CD4-positive, alpha-beta memory T cell (primary cell): ENCODE results near the gene TNNI2. TPM values are rescaled to one million over a fixed set of nuclear protein-coding genes. Genes with fewer than 3 reads are reported as not detected.

ENCODE experiments used
- CTCF ChIA-PET: fragments of 350-600 bp; sonication (Branson Sonifier 250); formaldehyde crosslinking; loops from one replicate; lab custom pipeline; 2021; ENCODE audit warnings: inconsistent platforms; ENCODE audit not compliant: partially characterized antibody; lab: Charles Lee
- POLR2A ChIA-PET: fragments of 350-600 bp; sonication (Branson Sonifier 250); formaldehyde crosslinking; loops from one replicate; lab custom pipeline; 2021; ENCODE audit not compliant: partially characterized antibody; lab: Charles Lee
- DNase-seq, 5 donors: peaks; one replicate each; pipeline versions ENCODE4 v3.0.0 to v3.0.0-alpha.2; 2020 to 2022; ENCODE audit warnings: mixed read lengths in 1 of 5
- H3K27ac ChIP-seq: one replicate; pipeline ENCODE4 v1.7.0; 2013; ENCODE audit warnings: low read depth, low read length
- H3K27me3 ChIP-seq: 2 replicates; pipeline ENCODE4 v1.7.0; 2013; ENCODE audit warnings: mild to moderate bottlenecking, low read length, moderate library complexity; ENCODE audit not compliant: insufficient read depth
- H3K36me3 ChIP-seq: 2 replicates; pipeline ENCODE4 v1.7.0; 2013; ENCODE audit warnings: mild to moderate bottlenecking, low read length, moderate library complexity; ENCODE audit not compliant: insufficient read depth
- H3K4me1 ChIP-seq: 2 replicates; pipeline ENCODE4 v1.7.0; 2013; ENCODE audit warnings: mild to moderate bottlenecking, low read length, moderate library complexity; ENCODE audit not compliant: insufficient read depth
- H3K4me3 ChIP-seq, 2 donors: one replicate each; pipeline ENCODE4 v1.7.0; 2013; ENCODE audit warnings: low read length in 2 of 2, mild to moderate bottlenecking in 1 of 2
- H3K9me3 ChIP-seq, 2 donors: one replicate each; pipeline ENCODE4 v1.7.0; 2013; ENCODE audit warnings: low read length in 2 of 2, control low read depth in 1 of 2; ENCODE audit not compliant: control insufficient read depth in 1 of 2
- H3K27ac Mint-ChIP-seq, 7 donors: one replicate each; pipeline ENCODE4 v1.8.0; 2020 to 2021; ENCODE audit warnings: mixed read lengths in 7 of 7, mild to moderate bottlenecking in 6 of 7, inconsistent platforms in 3 of 7, moderate library complexity in 3 of 7
- H3K27me3 Mint-ChIP-seq, 2 donors: one replicate each; pipeline ENCODE4 v1.8.0; 2020 to 2021; ENCODE audit warnings: mixed read lengths in 2 of 2
- H3K36me3 Mint-ChIP-seq, 2 donors: one replicate each; pipeline ENCODE4 v1.8.0; 2020 to 2021; ENCODE audit warnings: mixed read lengths in 2 of 2, inconsistent platforms in 1 of 2, mild to moderate bottlenecking in 1 of 2
- H3K4me1 Mint-ChIP-seq, 4 donors: one replicate each; pipeline ENCODE4 v1.8.0; 2020 to 2021; ENCODE audit warnings: mixed read lengths in 4 of 4, mild to moderate bottlenecking in 1 of 4
- H3K4me3 Mint-ChIP-seq, 8 donors: one replicate each; pipeline ENCODE4 v1.8.0; 2020 to 2021; ENCODE audit warnings: mixed read lengths in 8 of 8, mild to moderate bottlenecking in 7 of 8, moderate library complexity in 6 of 8, inconsistent platforms in 3 of 8
- H3K9me3 Mint-ChIP-seq, 8 donors: one replicate each; pipeline ENCODE4 v1.8.0; 2020 to 2021; ENCODE audit warnings: mixed read lengths in 8 of 8, mild to moderate bottlenecking in 5 of 8, inconsistent platforms in 3 of 8, moderate library complexity in 1 of 8
- intact Hi-C: fragments of 100-400 bp; cut with micrococcal nuclease; formaldehyde crosslinking; loops from one replicate; pipeline ENCODE4 v1.15.1; 2023
- polyA plus RNA-seq, 2 donors: library from polyadenylated mRNA; unstranded; fragments of 300-500 nt; fragmentation: Illumina TruSeq; gene quantifications; one replicate each; pipeline ENCODE4 v1.2.3, GENCODE V29; 2021
- total RNA-seq, 2 experiments: library from RNA; stranded (reverse); gene quantifications; one replicate each; pipeline ENCODE4 v1.2.3, GENCODE V29; 2021

Gene TNNI2
- total and polyA plus RNA-seq, 4 experiments from 2014 or later = not detected

- Histone ChIP-seq H3K4me1 (no peaks in the 10 kb centered on the region), H3K4me3 (no peak overlapping the region), H3K9me3 (no peaks in the 10 kb centered on the region), H3K36me3 (no peaks in the 10 kb centered on the region), H3K27ac (no peak overlapping the region), H3K27me3 (no peaks in the 10 kb centered on the region)
- H3K27me3 Mint-ChIP-seq = peaks cover 2 to 4% of the 10 kb centered on the region in 2 donors
- peaks cover 2 to 14% (median 6%) of the 10 kb centered on the region in 8 donors for H3K9me3 Mint-ChIP-seq
- no peaks in the 10 kb centered on the region for H3K4me1 Mint-ChIP-seq
- DNase-seq = no peak
- H3K36me3 Mint-ChIP-seq = no peaks in the 10 kb centered on the region
- no peak overlapping the region for H3K4me3 Mint-ChIP-seq
- H3K27ac Mint-ChIP-seq = no peak overlapping the region
- POLR2A ChIA-PET = no interaction called here
- CTCF ChIA-PET = interaction anchor here (1.3 to 2.1 kb wide), 2 partner anchors 13 to 127 kb away, joined by 4 to 11 read pairs; no protein-coding TSS in a partner anchor
- intact Hi-C loops = no loop called here
These were observed 18.1 kb upstream of the TNNI2 start for GRCh38 chr11:1820463-1821325.

- Histone ChIP-seq H3K4me3 (no peak overlapping the region), H3K36me3 (no peaks in the 10 kb centered on the region), H3K27ac (no peak overlapping the region), H3K9me3 (no peaks in the 10 kb centered on the region), H3K4me1 (no peaks in the 10 kb centered on the region), H3K27me3 (no peaks in the 10 kb centered on the region)
- CTCF ChIA-PET = interaction anchor here (0.8 to 1.7 kb wide), 3 partner anchors 11 to 169 kb away, joined by 3 to 5 read pairs (median 4); no protein-coding TSS in a partner anchor
- intact Hi-C loops = no loop called here
- no peak for DNase-seq
- peaks cover 2 to 14% (median 6%) of the 10 kb centered on the region in 8 donors for H3K9me3 Mint-ChIP-seq
- H3K4me3 Mint-ChIP-seq = no peak overlapping the region
- no peaks in the 10 kb centered on the region for H3K36me3 Mint-ChIP-seq
- peak overlapping the region in 1 of 7 donors; percentile 50 for H3K27ac Mint-ChIP-seq
- no peaks in the 10 kb centered on the region for H3K4me1 Mint-ChIP-seq
- H3K27me3 Mint-ChIP-seq = peaks cover 2 to 4% of the 10 kb centered on the region in 2 donors
- POLR2A ChIA-PET = no interaction called here
These were observed 17.2 kb upstream of the TNNI2 start for GRCh38 chr11:1821562-1821961.

GRCh38 chr11:1822648-1823375 lies 16.0 kb upstream of the TNNI2 start:
- ChIA-PET POLR2A (no interaction called here), CTCF (interaction anchor here (0.9 to 1.7 kb wide), 4 partner anchors 8 to 170 kb away, joined by 3 to 5 read pairs (median 4); no protein-coding TSS in a partner anchor)
- Histone ChIP-seq H3K27ac (no peak overlapping the region), H3K36me3 (no peaks in the 10 kb centered on the region), H3K4me3 (no peak overlapping the region), H3K4me1 (no peaks in the 10 kb centered on the region), H3K27me3 (no peaks in the 10 kb centered on the region), H3K9me3 (no peaks in the 10 kb centered on the region)
- peaks cover 2 to 7% of the 10 kb centered on the region in 2 donors for H3K27me3 Mint-ChIP-seq
- intact Hi-C loops = no loop called here
- H3K27ac Mint-ChIP-seq = no peak overlapping the region
- peaks cover 0 to 8% (median 4%) of the 10 kb centered on the region in 8 donors for H3K9me3 Mint-ChIP-seq
- no peaks in the 10 kb centered on the region for H3K36me3 Mint-ChIP-seq
- H3K4me3 Mint-ChIP-seq = no peak overlapping the region
- H3K4me1 Mint-ChIP-seq = no peaks in the 10 kb centered on the region
- DNase-seq = no peak

GRCh38 chr11:1823376-1824220 lies 15.2 kb upstream of the TNNI2 start:
- DNase-seq = no peak
- H3K27me3 Mint-ChIP-seq = peaks cover 2 to 9% of the 10 kb centered on the region in 2 donors
- H3K36me3 Mint-ChIP-seq = no peaks in the 10 kb centered on the region
- Histone ChIP-seq H3K27ac (no peak overlapping the region), H3K27me3 (no peaks in the 10 kb centered on the region), H3K4me3 (no peak overlapping the region), H3K36me3 (no peaks in the 10 kb centered on the region), H3K9me3 (no peaks in the 10 kb centered on the region), H3K4me1 (no peaks in the 10 kb centered on the region)
- no peak overlapping the region for H3K27ac Mint-ChIP-seq
- peaks cover 0 to 5% (median 3%) of the 10 kb centered on the region in 8 donors for H3K9me3 Mint-ChIP-seq
- intact Hi-C loops = no loop called here
- H3K4me1 Mint-ChIP-seq = no peaks in the 10 kb centered on the region
- no peak overlapping the region for H3K4me3 Mint-ChIP-seq
- ChIA-PET POLR2A (no interaction called here), CTCF (interaction anchor here (0.9 to 1.5 kb wide), 3 partner anchors 10 to 130 kb away, joined by 3 to 5 read pairs (median 5); no protein-coding TSS in a partner anchor)

GRCh38 chr11:1824221-1825038 lies 14.4 kb upstream of the TNNI2 start:
- no peaks in the 10 kb centered on the region for H3K4me1 Mint-ChIP-seq
- POLR2A ChIA-PET = no interaction called here
- CTCF ChIA-PET = interaction anchor here (0.9 to 1.5 kb wide), 3 partner anchors 9 to 131 kb away, joined by 3 to 5 read pairs (median 3); partner anchors contain the start of gene SYT8

GRCh38 chr11:1825039-1825740 lies 13.6 kb upstream of the TNNI2 start:
- no peaks in the 10 kb centered on the region for H3K36me3 ChIP-seq
- H3K4me3 Mint-ChIP-seq = no peak overlapping the region
- no peak overlapping the region for H3K27ac Mint-ChIP-seq
- no peak overlapping the region for H3K27ac ChIP-seq
- no peak for DNase-seq
- no peaks in the 10 kb centered on the region for H3K4me1 Mint-ChIP-seq
- no peaks in the 10 kb centered on the region for H3K36me3 Mint-ChIP-seq
- H3K9me3 ChIP-seq = no peaks in the 10 kb centered on the region
- H3K27me3 ChIP-seq = no peaks in the 10 kb centered on the region
- no peaks in the 10 kb centered on the region for H3K4me1 ChIP-seq
- H3K9me3 Mint-ChIP-seq = peaks cover 0 to 3% (median 0%) of the 10 kb centered on the region in 8 donors
- peaks cover 6 to 15% of the 10 kb centered on the region in 2 donors for H3K27me3 Mint-ChIP-seq
- CTCF ChIA-PET = interaction anchor here (1.2 to 1.5 kb wide), 2 partner anchors 8 to 9 kb away, joined by 3 to 5 read pairs; partner anchors contain the start of gene SYT8
- no peak overlapping the region for H3K4me3 ChIP-seq
- intact Hi-C loops = no loop called here
- POLR2A ChIA-PET = no interaction called here

More at GRCh38 chr11:1824221-1825038, 14.4 kb upstream of the TNNI2 start:
- Histone ChIP-seq H3K36me3 (no peaks in the 10 kb centered on the region), H3K27me3 (no peaks in the 10 kb centered on the region), H3K4me1 (no peaks in the 10 kb centered on the region), H3K9me3 (no peaks in the 10 kb centered on the region), H3K4me3 (no peak overlapping the region), H3K27ac (no peak overlapping the region)
- no peaks in the 10 kb centered on the region for H3K36me3 Mint-ChIP-seq
- no peak for DNase-seq
- H3K27me3 Mint-ChIP-seq = peaks cover 4 to 15% of the 10 kb centered on the region in 2 donors
- H3K9me3 Mint-ChIP-seq = peaks cover 0 to 3% (median 1%) of the 10 kb centered on the region in 8 donors
- H3K4me3 Mint-ChIP-seq = no peak overlapping the region
- H3K27ac Mint-ChIP-seq = no peak overlapping the region
- intact Hi-C loops = no loop called here
